ENCODE measurements around the gene SMIM27. TPM values are rescaled to one million over a fixed set of nuclear protein-coding genes. Genes with fewer than 3 reads are reported as not detected.

The SMIM27 gene
- total RNA-seq, 1 experiment from 2014 or later = 15.7 TPM

GRCh38 chr9:32554591-32554990, 2.5 kb downstream of the SMIM27 start:
- peaks cover 9% of the 10 kb centered on the region; the same call in 1 of the 2 replicates for H3K79me2 ChIP-seq (ENCODE audit: insufficient read depth, low read length)
- no peaks in the 10 kb centered on the region for H3K23me2 ChIP-seq (ENCODE audit: insufficient read length, low read depth, low read length, poor library complexity, severe bottlenecking)
- H3K79me1 ChIP-seq (ENCODE audit: insufficient read depth, low read depth, low read length, poor library complexity, severe bottlenecking) = no peaks in the 10 kb centered on the region
- no peak overlapping the region for H2BK20ac ChIP-seq (ENCODE audit: low read depth, low read length, poor library complexity, severe bottlenecking)
- H2AFZ ChIP-seq (ENCODE audit: low read length) = no peak overlapping the region
- H3T11ph ChIP-seq (ENCODE audit: low read length) = no peak overlapping the region
- H3K9me3 Mint-ChIP-seq = no peaks in the 10 kb centered on the region; a peak in 1 of 5 replicates
- H2BK15ac ChIP-seq (ENCODE audit: low read depth, low read length) = no peak overlapping the region
- no peaks in the 10 kb centered on the region for H3K9me3 ChIP-seq (ENCODE audit: control insufficient read depth, low read depth, low read length)
- H4K5ac ChIP-seq (ENCODE audit: insufficient read length, low read depth, low read length) = no peak overlapping the region
- H3K27me3 Mint-ChIP-seq (ENCODE audit: low read depth) = no peaks in the 10 kb centered on the region; the same call in 1 of the 2 replicates
- H3K36me3 Mint-ChIP-seq (ENCODE audit: insufficient read depth in 1 of 3, low read depth in 3 of 3) = peaks cover 2 to 10% (median 5%) of the 10 kb centered on the region in 3 experiments; a peak in 2 of 7 replicates
- H3K27me3 ChIP-seq (ENCODE audit: insufficient read depth, low read length) = no peaks in the 10 kb centered on the region
- H3K4me2 ChIP-seq (ENCODE audit: insufficient read depth, insufficient read length, low read length) = no peak overlapping the region
- H3K18ac ChIP-seq (ENCODE audit: insufficient read length, low read depth, low read length) = no peak overlapping the region
- H4K91ac ChIP-seq (ENCODE audit: insufficient read length, low read depth, low read length) = no peak overlapping the region
- no peak overlapping the region for H2BK5ac ChIP-seq (ENCODE audit: insufficient read length, low read length)
- H2BK120ac ChIP-seq (ENCODE audit: low read depth, low read length, poor library complexity, severe bottlenecking) = no peak overlapping the region
- no peak for TF ChIP-seq CTCF (conservative IDR thresholded peaks at IDR 0.05)
- no peak overlapping the region for H3K14ac ChIP-seq (ENCODE audit: insufficient read depth, low read length)
- DNase-seq = no peak
- H3K4ac ChIP-seq (ENCODE audit: low read depth, low read length) = no peak overlapping the region
- H3K4me3 Mint-ChIP-seq = no peak overlapping the region
- H3K27ac Mint-ChIP-seq = no peak overlapping the region
- no peak overlapping the region for H3K23ac ChIP-seq (ENCODE audit: insufficient read length, low read depth, low read length)
- no peak overlapping the region for H3K9ac ChIP-seq (ENCODE audit: extremely low read depth, insufficient read length, low read length)
- H3K4me1 Mint-ChIP-seq = peaks cover 8% of the 10 kb centered on the region in 2 experiments
- no peak overlapping the region for H2BK12ac ChIP-seq (ENCODE audit: insufficient read length, low read depth, low read length)
- H3K4me1 ChIP-seq (ENCODE audit: insufficient read depth, low read length) = no peaks in the 10 kb centered on the region
- H3K56ac ChIP-seq (ENCODE audit: insufficient read length, low read depth, low read length) = no peak overlapping the region
- no peak overlapping the region for H2AK5ac ChIP-seq (ENCODE audit: insufficient read length, low read length)
- H4K8ac ChIP-seq (replicated peaks; ENCODE audit: insufficient read length, low read depth, low read length) = no peak overlapping the region
- H4K20me1 ChIP-seq (ENCODE audit: control insufficient read depth, insufficient read depth, insufficient read length) = no peaks in the 10 kb centered on the region
- H3K27ac ChIP-seq (ENCODE audit: insufficient read length, low read depth, low read length) = no peak overlapping the region
